Left colon (tissue), 2 donors: ENCODE measurements around the gene LNPEP. TPM values are rescaled to one million over a fixed set of nuclear protein-coding genes. Genes with fewer than 3 reads are reported as not detected.
A peak's percentile ranks its signal among the peaks of the same experiment; 100 is the strongest.
"Not testable (repeated sequence)": the region's sequence is repeated elsewhere in the genome, so short reads cannot be mapped to it uniquely, and the experiment has no call there.

Experiments
- ATAC-seq: fragments of 200-7000 bp; cut with Tn5 transposase; one replicate; pipeline ENCODE4 v1.9.1; 2020; ENCODE audit warnings: mild to moderate bottlenecking, moderate library complexity
- DNase-seq, 2 donors: peaks; one replicate each; pipeline ENCODE4 v3.0.0-alpha.2; 2020
- intact Hi-C, 2 donors: fragments of 100-400 bp; cut with DNase I in 1 of 2; cut with micrococcal nuclease in 1 of 2; formaldehyde crosslinking; loops; one replicate each; pipeline versions ENCODE4 v1.11.2 to v1.14.0; 2022; cut with DNase I, micrococcal nuclease
- total RNA-seq, 2 donors: library from RNA; stranded (reverse); fragmentation: NEBNext Ultra II Directional; extraction: Animal tissue kit (Norgen Biotek cat#: 25700); gene quantifications; one replicate each; pipeline ENCODE4 v1.2.1, GENCODE V29; 2021
- donor health status: DM: no; HTN: no; CAD: no.
- donor health status: DM: yes; HTN: yes; CAD: no.

Gene LNPEP
- total RNA-seq, 2 donors from 2014 or later: 32.2 to 34.4 TPM

GRCh38 chr5:96926276-96926675, 9.6 kb upstream of the LNPEP start:
- no peak for ATAC-seq
- intact Hi-C loops: no loop called here
- DNase-seq: no peak

GRCh38 chr5:96927008-96927407, 8.9 kb upstream of the LNPEP start:
- DNase-seq: no peak
- intact Hi-C loops: no loop called here
- no peak for ATAC-seq

- no peak for DNase-seq
- intact Hi-C loops: no loop called here
- ATAC-seq: no peak
Observed at GRCh38 chr5:96928931-96929708, 6.8 kb upstream of the LNPEP start.

GRCh38 chr5:96930058-96930457, 5.8 kb upstream of the LNPEP start:
- intact Hi-C loops: no loop called here
- ATAC-seq (no peak), DNase-seq (no peak)

GRCh38 chr5:96930589-96930988, 5.3 kb upstream of the LNPEP start:
- intact Hi-C loops: no loop called here
- no peak for ATAC-seq
- no peak for DNase-seq

GRCh38 chr5:96931037-96931436, 4.8 kb upstream of the LNPEP start:
- intact Hi-C loops, ATAC-seq, DNase-seq: not testable (repeated sequence)

GRCh38 chr5:96931605-96932004, 4.3 kb upstream of the LNPEP start:
- DNase-seq: no peak
- no peak for ATAC-seq
- intact Hi-C loops: no loop called here

GRCh38 chr5:96932026-96932425, 3.9 kb upstream of the LNPEP start:
- ATAC-seq (no peak), DNase-seq (no peak)
- intact Hi-C loops: no loop called here

- intact Hi-C loops: no loop called here
- ATAC-seq (no peak), DNase-seq (peak in 1 of 2 donors; percentile 22)
Observed at GRCh38 chr5:96933764-96934707, 1.8 kb upstream of the LNPEP start.

GRCh38 chr5:96934708-96935558, 947 bp upstream of the LNPEP start:
- intact Hi-C loops: no loop called here
- peak; percentile 92 to 93 for DNase-seq
- ATAC-seq: peak; percentile 79

- intact Hi-C loops: no loop called here
- DNase-seq (peak; percentile 42 to 62), ATAC-seq (peak; percentile 12)
Observed at GRCh38 chr5:96936431-96937320, 796 bp downstream of the LNPEP start.

GRCh38 chr5:96940586-96940985, 4.7 kb downstream of the LNPEP start:
- intact Hi-C loops: no loop called here
- DNase-seq (no peak), ATAC-seq (no peak)

GRCh38 chr5:96941140-96941539, 5.3 kb downstream of the LNPEP start:
- ATAC-seq: no peak
- no peak for DNase-seq
- intact Hi-C loops: no loop called here

GRCh38 chr5:96942078-96942477, 6.2 kb downstream of the LNPEP start:
- no peak for ATAC-seq
- intact Hi-C loops: no loop called here
- DNase-seq: no peak

GRCh38 chr5:96942911-96943310, 7.0 kb downstream of the LNPEP start:
- intact Hi-C loops: no loop called here
- DNase-seq: no peak
- no peak for ATAC-seq

- no peak for DNase-seq
- ATAC-seq: no peak
- intact Hi-C loops: no loop called here
Observed at GRCh38 chr5:96943799-96944198, 7.9 kb downstream of the LNPEP start.

- no peak for ATAC-seq
- intact Hi-C loops: no loop called here
- no peak for DNase-seq
Observed at GRCh38 chr5:96945144-96945897, 9.4 kb downstream of the LNPEP start.
